IMR-90 (cell line): ENCODE data around the gene KLK12. TPM values are rescaled to one million over a fixed set of nuclear protein-coding genes. Genes with fewer than 3 reads are reported as not detected.
"Not testable (repeated sequence)": the region's sequence is repeated elsewhere in the genome, so short reads cannot be mapped to it uniquely, and the experiment has no call there.

Experiments used
- ATAC-seq: fragments of 200-7000 bp; cut with Tn5 transposase; 2 replicates; pipeline ENCODE4 v1.9.1; 2020; ENCODE audit warnings: low read depth, mild to moderate bottlenecking, moderate library complexity
- BruUV-seq: library from RNA; stranded (reverse); fragments of 400-500 nt; replicated peaks from 2 replicates; lab custom pipeline; 2021; lab: Mats Ljungman, UMichigan
- CTCF ChIA-PET: fragments of 300-600 bp; formaldehyde crosslinking; extraction: SDS; loops from one replicate; lab custom pipeline; 2021; ENCODE audit warnings: antibody characterized with exemption; lab: Yijun Ruan, JAX
- POLR2A ChIA-PET: fragments of 300-600 bp; sonication (Branson Sonifier 250); formaldehyde crosslinking; loops from one replicate; lab custom pipeline; 2022; ENCODE audit warnings: antibody characterized with exemption; ENCODE audit not compliant: unreplicated experiment; lab: Charles Lee
- DNase-seq: peaks from one replicate; pipeline ENCODE4 v3.0.0; 2013
- H2AFZ ChIP-seq: replicated peaks from 2 replicates; pipeline ENCODE3; 2013; ENCODE audit warnings: low read length, mild to moderate bottlenecking; ENCODE audit not compliant: poor library complexity
- H2AK5ac ChIP-seq: 2 replicates; pipeline ENCODE4 v1.6.1; 2013; ENCODE audit warnings: low read depth, low read length, inconsistent platforms
- H2AK9ac ChIP-seq: replicated peaks from 2 replicates; pipeline ENCODE3; 2013; ENCODE audit warnings: mild to moderate bottlenecking, low read depth, low read length, moderate library complexity; ENCODE audit not compliant: poor library complexity
- H2BK120ac ChIP-seq: 2 replicates; pipeline ENCODE4 v1.6.1; 2013; ENCODE audit warnings: low read depth, low read length, inconsistent platforms
- H2BK15ac ChIP-seq: 3 replicates; pipeline ENCODE4 v1.6.1; 2013; ENCODE audit warnings: low read depth, low read length, inconsistent platforms
- H2BK20ac ChIP-seq: 2 replicates; pipeline ENCODE4 v1.6.1; 2013; ENCODE audit warnings: low read depth, mild to moderate bottlenecking, inconsistent platforms, low read length, moderate library complexity
- H2BK5ac ChIP-seq: 2 replicates; pipeline ENCODE4 v1.6.1; 2013; ENCODE audit warnings: mild to moderate bottlenecking, low read depth, low read length, inconsistent platforms; ENCODE audit not compliant: poor library complexity, severe bottlenecking
- H3K14ac ChIP-seq: replicated peaks from 2 replicates; pipeline ENCODE4 v1.6.1; 2013; ENCODE audit warnings: low read depth, low read length, inconsistent platforms
- H3K18ac ChIP-seq: 2 replicates; pipeline ENCODE4 v1.6.1; 2013; ENCODE audit warnings: low read depth, low read length, control low read depth
- H3K23ac ChIP-seq: 2 replicates; pipeline ENCODE4 v1.6.1; 2013; ENCODE audit warnings: low read depth, low read length, inconsistent platforms
- H3K27ac ChIP-seq: 2 replicates; pipeline ENCODE4 v1.5.1; 2013; ENCODE audit warnings: mild to moderate bottlenecking, control low read depth, low read length; ENCODE audit not compliant: insufficient read depth
- H3K27me3 ChIP-seq: 2 replicates; pipeline ENCODE4 v1.6.1; 2013; ENCODE audit warnings: low read length; ENCODE audit not compliant: control insufficient read depth, insufficient read depth
- H3K36me3 ChIP-seq: 2 replicates; pipeline ENCODE4 v1.6.1; 2013; ENCODE audit warnings: low read length, mixed read lengths; ENCODE audit not compliant: control insufficient read depth, insufficient read depth
- H3K4ac ChIP-seq: 2 replicates; pipeline ENCODE4 v1.6.1; 2013; ENCODE audit warnings: low read depth, low read length, inconsistent platforms
- H3K4me1 ChIP-seq: 2 replicates; pipeline ENCODE4 v1.6.1; 2013; ENCODE audit warnings: low read length, mixed read lengths; ENCODE audit not compliant: control insufficient read depth, insufficient read depth
- H3K4me2 ChIP-seq: 2 replicates; pipeline ENCODE4 v1.6.1; 2013; ENCODE audit warnings: low read depth, mild to moderate bottlenecking, control low read depth, low read length, moderate library complexity
- H3K4me3 ChIP-seq: 2 replicates; pipeline ENCODE4 v1.5.1; 2013; ENCODE audit warnings: low read depth, mild to moderate bottlenecking, control low read depth, low read length, moderate library complexity; ENCODE audit not compliant: insufficient read depth
- H3K56ac ChIP-seq: 2 replicates; pipeline ENCODE4 v1.6.1; 2013; ENCODE audit warnings: low read length, inconsistent platforms; ENCODE audit not compliant: insufficient read depth; ENCODE audit errors: extremely low read depth
- H3K79me1 ChIP-seq, 2 experiments: 2 replicates each; pipeline ENCODE4 v1.6.1; 2013; ENCODE audit warnings: low read length in 2 of 2, inconsistent platforms in 1 of 2, low read depth in 1 of 2
- H3K9ac ChIP-seq: 2 replicates; pipeline ENCODE4 v1.6.1; 2013; ENCODE audit warnings: low read depth, low read length, control low read depth
- H3K9me1 ChIP-seq: 2 replicates; pipeline ENCODE4 v1.6.1; 2013; ENCODE audit warnings: low read length, inconsistent platforms; ENCODE audit not compliant: insufficient read depth
- H3K9me3 ChIP-seq: 2 replicates; pipeline ENCODE4 v1.6.1; 2013; ENCODE audit warnings: low read length; ENCODE audit not compliant: control insufficient read depth, insufficient read depth
- H4K20me1 ChIP-seq: 2 replicates; pipeline ENCODE4 v1.6.1; 2013; ENCODE audit warnings: low read length, inconsistent platforms; ENCODE audit not compliant: insufficient read depth
- H4K5ac ChIP-seq: 2 replicates; pipeline ENCODE4 v1.6.1; 2013; ENCODE audit warnings: mild to moderate bottlenecking, low read depth, low read length, control low read depth
- H4K8ac ChIP-seq, 2 experiments: 2 replicates each; pipeline ENCODE4 v1.6.1; 2013; ENCODE audit warnings: low read depth in 2 of 2, low read length in 2 of 2, control low read depth in 1 of 2, inconsistent platforms in 1 of 2
- H4K91ac ChIP-seq: 2 replicates; pipeline ENCODE4 v1.6.1; 2013; ENCODE audit warnings: low read depth, low read length, inconsistent platforms; ENCODE audit not compliant: insufficient read depth
- CEBPB ChIP-seq: IDR thresholded peaks from 2 replicates; pipeline ENCODE4 v1.6.1; 2012; ENCODE audit warnings: low read depth, low read length, improper control_type of control experiment
- FOS ChIP-seq: fragments of 150-350 bp; IDR thresholded peaks from 2 replicates; pipeline ENCODE4 v1.6.1; 2016; ENCODE audit warnings: low read depth, low read length
- MAFK ChIP-seq: IDR thresholded peaks from 2 replicates; pipeline ENCODE4 v1.6.1; 2012; ENCODE audit warnings: low read depth, low read length, improper control_type of control experiment
- MAZ ChIP-seq: IDR thresholded peaks from 2 replicates; pipeline ENCODE4 v1.6.1; 2012; ENCODE audit warnings: low read depth, mild to moderate bottlenecking, low read length, improper control_type of control experiment, moderate library complexity, borderline replicate concordance
- MXI1 ChIP-seq: IDR thresholded peaks from 2 replicates; pipeline ENCODE4 v1.6.1; 2012; ENCODE audit warnings: low read depth, mild to moderate bottlenecking, low read length, moderate library complexity, borderline replicate concordance
- NFE2L2 ChIP-seq: fragments of 150-350 bp; IDR thresholded peaks from 2 replicates; pipeline ENCODE4 v1.6.1; 2016; ENCODE audit warnings: low read depth, mild to moderate bottlenecking, low read length
- RAD21 ChIP-seq: IDR thresholded peaks from 2 replicates; pipeline ENCODE4 v1.6.1; 2012; ENCODE audit warnings: low read length, improper control_type of control experiment
- RCOR1 ChIP-seq: IDR thresholded peaks from 2 replicates; pipeline ENCODE4 v1.6.1; 2012; ENCODE audit warnings: mild to moderate bottlenecking, low read length, improper control_type of control experiment; ENCODE audit not compliant: insufficient replicate concordance
- RFX5 ChIP-seq: IDR thresholded peaks from 2 replicates; pipeline ENCODE4 v1.8.0; 2012; ENCODE audit warnings: low read depth, mild to moderate bottlenecking, low read length, moderate library complexity
- WGBS, 2 experiments: methylation state at CpG; one replicate each; pipeline versions ENCODE4 v1.1.5 to v1.1.7; 2013; ENCODE audit warnings: missing lambda C conversion rate in 2 of 2; ENCODE audit not compliant: insufficient read length in 1 of 2; ENCODE audit errors: extremely low coverage in 2 of 2; 5-methylcytosine and 5-hydroxymethylcytosine counted together
- dilution Hi-C: fragments of 300-500 bp; cut with HindIII; formaldehyde crosslinking; loops from one replicate; pipeline ENCODE4 v1.14.3; 2018; ENCODE audit warnings: low sequenced_read_pairs; ENCODE audit not compliant: unreplicated experiment
- in situ Hi-C: fragments of 300-500 bp; cut with MboI; formaldehyde crosslinking; loops from 3 replicates; pipeline ENCODE4 v1.14.3; 2019; ENCODE audit warnings: low sequenced_read_pairs, inconsistent platforms, mixed read lengths
- intact Hi-C: fragments of 100-400 bp; cut with micrococcal nuclease; formaldehyde crosslinking; loops from 2 replicates; pipeline ENCODE4 v1.10.0; 2022
- polyA plus RNA-seq, 3 experiments: library from polyadenylated mRNA; depleted of rRNA; stranded (reverse); fragments of >200 nt; gene quantifications; 2 replicates each; pipeline ENCODE4 v1.2.3, GENCODE V29; 2012; ENCODE audit warnings: low replicate concordance in 1 of 3
- total RNA-seq: library from RNA; depleted of rRNA; stranded (reverse); fragments of >200 nt; gene quantifications from 2 replicates; pipeline ENCODE4 v1.2.3, GENCODE V29; 2012

Gene KLK12
- total and polyA plus RNA-seq, 2 of the 4 experiments (the other 2 are of a cell fraction), result not detected

DNA sequence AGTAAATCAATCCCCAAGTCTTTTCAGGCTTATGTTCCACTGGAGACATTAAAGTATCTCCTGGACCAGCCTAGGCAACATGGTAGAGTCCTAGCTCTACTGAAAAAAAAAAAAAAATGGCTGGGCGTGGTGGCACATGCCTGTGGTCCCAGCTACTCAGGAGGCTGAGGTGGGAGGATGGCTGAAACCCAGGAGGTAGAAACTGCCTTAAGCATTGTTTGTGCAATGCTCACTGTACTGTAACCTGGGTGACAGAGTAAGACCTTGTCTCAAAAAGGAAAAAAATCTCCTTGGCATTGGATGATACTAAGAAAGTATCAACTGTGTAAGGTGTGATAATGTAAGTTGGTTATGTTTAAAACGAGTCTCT lies 42.2 kb downstream of the KLK12 start:
- Histone ChIP-seq H3K4me2 (no peak overlapping the region), H3K4ac (no peak overlapping the region), H4K8ac (no peak overlapping the region), H2AK9ac (no peak overlapping the region), H3K9me1 (no peaks in the 10 kb centered on the region), H3K23ac (no peak overlapping the region), H3K14ac (no peak overlapping the region), H2BK15ac (no peak overlapping the region), H2BK20ac (no peak overlapping the region), H4K5ac (no peak overlapping the region), H2BK5ac (no peak overlapping the region), H3K9ac (no peak overlapping the region), H3K18ac (no peak overlapping the region), H3K27me3 (no peaks in the 10 kb centered on the region), H2AFZ (no peak overlapping the region), H3K27ac (no peak overlapping the region), H4K91ac (no peak overlapping the region), H2BK120ac (no peak overlapping the region), H3K79me1 (no peaks in the 10 kb centered on the region), H3K56ac (no peak overlapping the region), H4K20me1 (no peaks in the 10 kb centered on the region), H3K4me3 (no peak overlapping the region), H3K9me3 (peaks cover 4% of the 10 kb centered on the region), H3K4me1 (no peaks in the 10 kb centered on the region), H2AK5ac (no peak overlapping the region), H3K36me3 (no peaks in the 10 kb centered on the region)
- ATAC-seq, result no peak
- dilution Hi-C loops, result no loop called here
- no peak for DNase-seq
- TF ChIP-seq MXI1, result no peak
- TF ChIP-seq RAD21, result no peak
- TF ChIP-seq CEBPB, result no peak
- no peak for TF ChIP-seq NFE2L2
- TF ChIP-seq RFX5, result no peak
- TF ChIP-seq MAZ, result no peak
- TF ChIP-seq MAFK, result no peak
- TF ChIP-seq RCOR1, result no peak
- no peak for TF ChIP-seq FOS
- ChIA-PET CTCF (no interaction called here), POLR2A (no interaction called here)
- intact Hi-C loops, result no loop called here
- in situ Hi-C loops, result no loop called here
- no TSS peak for BruUV-seq
- no CpG with 5 or more reads among the region's 2 CpGs for WGBS, 2 experiments

DNA sequence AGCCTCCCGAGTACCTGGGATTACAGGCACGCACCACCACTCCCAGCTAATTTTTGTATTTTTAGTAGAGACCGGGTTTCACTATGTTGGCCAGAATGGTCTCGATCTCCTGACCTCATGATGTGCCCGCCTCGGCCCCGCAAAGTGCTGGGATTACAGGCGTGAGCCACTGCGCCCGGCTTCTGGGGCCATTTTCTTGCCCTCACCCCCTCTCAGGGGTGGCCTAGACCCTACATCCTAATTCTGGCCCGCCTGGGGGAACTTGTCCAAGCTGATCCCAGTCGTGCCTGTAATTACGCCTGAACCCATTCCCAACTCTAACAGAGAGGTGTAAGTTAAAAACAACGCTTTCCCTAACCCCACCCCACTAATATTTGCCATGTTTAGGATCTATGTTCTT lies 50.4 kb downstream of the KLK12 start:
- H2AK9ac ChIP-seq, H4K20me1 ChIP-seq, H2BK5ac ChIP-seq, H2AFZ ChIP-seq, H3K79me1 ChIP-seq, H2BK120ac ChIP-seq, H4K8ac ChIP-seq, H2BK20ac ChIP-seq, H2AK5ac ChIP-seq, H3K23ac ChIP-seq, dilution Hi-C loops, in situ Hi-C loops, H4K5ac ChIP-seq, H3K18ac ChIP-seq, H3K27ac ChIP-seq, H2BK15ac ChIP-seq, CTCF ChIA-PET, H3K27me3 ChIP-seq, H3K4me2 ChIP-seq, H3K4me1 ChIP-seq, intact Hi-C loops, H3K14ac ChIP-seq, H3K9me1 ChIP-seq, H3K4me3 ChIP-seq, H3K56ac ChIP-seq, ATAC-seq, H4K91ac ChIP-seq, H3K9me3 ChIP-seq, BruUV-seq, DNase-seq, H3K4ac ChIP-seq, H3K9ac ChIP-seq, H3K36me3 ChIP-seq: not testable (repeated sequence)
- 100% methylated on average over 4 of the region's 14 CpGs; no CpG with 5 or more reads in 1 of the 2 experiments for WGBS, 2 experiments
- POLR2A ChIA-PET, result interaction anchor here (0.5 kb wide), 1 partner anchor 36 kb away, joined by 5 read pairs; no protein-coding TSS in a partner anchor
